NB4 (cell line): ENCODE measurements around the gene DPF3.

Experiments used
- MYC ChIP-seq: IDR thresholded peaks from 2 replicates; pipeline ENCODE4 v1.6.1; 2011; ENCODE audit warnings: low read depth, low read length
- POLR2A ChIP-seq: IDR thresholded peaks from 2 replicates; pipeline ENCODE4 v1.6.1; 2011; ENCODE audit warnings: mild to moderate bottlenecking; ENCODE audit not compliant: insufficient read length; ENCODE audit errors: extremely low read depth
- TF ChIP-seq, protein P1 (sequence below): IDR thresholded peaks from one replicate; pipeline ENCODE4 v1.5.1; 2012; ENCODE audit warnings: low read depth, low read length
- TF ChIP-seq, protein P2 (sequence below): IDR thresholded peaks from 2 replicates; pipeline ENCODE4 v1.6.1; 2011; ENCODE audit warnings: low read depth, low read length

DNA sequence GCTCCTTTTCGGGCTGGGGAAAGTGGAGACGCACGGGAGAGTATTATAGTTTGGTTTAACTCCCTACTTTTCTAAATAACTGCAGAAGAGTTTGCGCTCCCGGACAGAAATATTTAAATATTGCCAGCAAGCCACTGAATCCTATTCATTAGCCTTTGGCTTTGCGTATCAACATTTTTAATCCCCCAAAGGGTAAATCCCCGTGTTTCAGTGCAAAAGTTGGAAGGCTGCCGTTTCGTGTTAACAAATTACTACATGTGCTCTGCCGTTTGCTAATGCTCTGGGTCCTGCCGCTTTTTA is 372 bp upstream of the DPF3 start:
- TF ChIP-seq, protein P1, sequence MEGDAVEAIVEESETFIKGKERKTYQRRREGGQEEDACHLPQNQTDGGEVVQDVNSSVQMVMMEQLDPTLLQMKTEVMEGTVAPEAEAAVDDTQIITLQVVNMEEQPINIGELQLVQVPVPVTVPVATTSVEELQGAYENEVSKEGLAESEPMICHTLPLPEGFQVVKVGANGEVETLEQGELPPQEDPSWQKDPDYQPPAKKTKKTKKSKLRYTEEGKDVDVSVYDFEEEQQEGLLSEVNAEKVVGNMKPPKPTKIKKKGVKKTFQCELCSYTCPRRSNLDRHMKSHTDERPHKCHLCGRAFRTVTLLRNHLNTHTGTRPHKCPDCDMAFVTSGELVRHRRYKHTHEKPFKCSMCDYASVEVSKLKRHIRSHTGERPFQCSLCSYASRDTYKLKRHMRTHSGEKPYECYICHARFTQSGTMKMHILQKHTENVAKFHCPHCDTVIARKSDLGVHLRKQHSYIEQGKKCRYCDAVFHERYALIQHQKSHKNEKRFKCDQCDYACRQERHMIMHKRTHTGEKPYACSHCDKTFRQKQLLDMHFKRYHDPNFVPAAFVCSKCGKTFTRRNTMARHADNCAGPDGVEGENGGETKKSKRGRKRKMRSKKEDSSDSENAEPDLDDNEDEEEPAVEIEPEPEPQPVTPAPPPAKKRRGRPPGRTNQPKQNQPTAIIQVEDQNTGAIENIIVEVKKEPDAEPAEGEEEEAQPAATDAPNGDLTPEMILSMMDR = no peak
- TF ChIP-seq, protein P2, sequence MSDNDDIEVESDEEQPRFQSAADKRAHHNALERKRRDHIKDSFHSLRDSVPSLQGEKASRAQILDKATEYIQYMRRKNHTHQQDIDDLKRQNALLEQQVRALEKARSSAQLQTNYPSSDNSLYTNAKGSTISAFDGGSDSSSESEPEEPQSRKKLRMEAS = no peak
- no peak for TF ChIP-seq POLR2A
- no peak for TF ChIP-seq MYC
